Mammary epithelial cell (primary cell): Measurements from ENCODE around the gene TMPRSS3.

Source experiments
- CTCF ChIP-seq, 2 donors: IDR thresholded peaks in 1 of 2; conservative IDR thresholded peaks in 1 of 2; 2 replicates each; pipeline ENCODE4 v1.5.1; 2011 to 2012; ENCODE audit warnings: inconsistent platforms in 2 of 2, low read length in 2 of 2, mild to moderate bottlenecking in 2 of 2, control low read depth in 1 of 2, low read depth in 1 of 2; ENCODE audit not compliant: insufficient read depth in 1 of 2; ENCODE audit errors: extremely low read depth in 1 of 2
- EZH2 ChIP-seq: IDR thresholded peaks from 2 replicates; pipeline ENCODE4 v1.6.1; 2012; ENCODE audit warnings: low read length, inconsistent platforms, borderline replicate concordance

DNA sequence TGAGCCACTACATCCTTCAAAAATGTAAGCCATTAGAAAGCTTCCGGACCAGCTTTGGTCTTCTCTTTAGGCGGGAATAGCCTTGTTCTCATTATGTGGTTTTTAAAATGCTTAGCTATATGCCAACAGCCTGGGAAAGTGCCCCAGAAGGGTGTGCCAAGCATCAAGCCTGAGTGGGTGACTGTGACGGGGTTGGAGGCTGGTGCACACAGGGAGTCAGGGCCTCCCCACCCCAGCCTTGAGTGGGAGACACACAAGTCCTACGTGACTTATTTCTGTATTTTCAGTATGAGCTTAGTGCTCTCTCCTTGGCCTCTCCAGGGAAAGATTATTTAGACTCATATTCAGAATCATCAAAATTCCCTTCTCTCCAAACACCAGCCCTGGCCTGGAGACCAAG lies 17.6 kb upstream of the TMPRSS3 start:
- no peak for TF ChIP-seq CTCF (conservative IDR thresholded peaks at IDR 0.05 in 1 of 2, IDR thresholded peaks at IDR 0.05 in 1 of 2; ENCODE audit: extremely low read depth in 1 of 2, insufficient read depth in 1 of 2, low read depth in 1 of 2, low read length in 2 of 2)
- TF ChIP-seq EZH2: no peak
